CD14-positive monocyte (primary cell): ENCODE data around the gene ACSM5. TPM values are rescaled to one million over a fixed set of nuclear protein-coding genes. Genes with fewer than 3 reads are reported as not detected.
A peak's percentile ranks its signal among the peaks of the same experiment; 100 is the strongest.

Source experiments
- DNase-seq, 3 donors: peaks; one replicate each; pipeline ENCODE4 v3.0.0-alpha.2; 2011 to 2022
- H2AFZ ChIP-seq: 2 replicates; pipeline ENCODE4 v1.6.0; 2012; ENCODE audit warnings: mild to moderate bottlenecking, low read depth, low read length, inconsistent platforms; ENCODE audit not compliant: insufficient read depth, poor library complexity, severe bottlenecking
- H3K27ac ChIP-seq, 2 donors: 1 replicate in 1 of 2; 2 replicates in 1 of 2; pipeline ENCODE4 v1.5.1; 2012 to 2013; ENCODE audit warnings: low read length in 2 of 2, control low read depth in 1 of 2, inconsistent platforms in 1 of 2, low read depth in 1 of 2, mild to moderate bottlenecking in 1 of 2
- H3K27me3 ChIP-seq, 2 donors: one replicate each; pipeline versions ENCODE4 v1.6.0 to v1.6.1; 2011 to 2013; ENCODE audit warnings: low read length in 2 of 2; ENCODE audit not compliant: control insufficient read depth in 2 of 2, insufficient read depth in 2 of 2
- H3K36me3 ChIP-seq, 2 donors: replicated peaks in 1 of 2; 1 replicate in 1 of 2; 2 replicates in 1 of 2; pipeline versions ENCODE4 v1.5.1 to v1.6.1; 2012 to 2013; ENCODE audit warnings: low read length in 2 of 2, control low read depth in 1 of 2, inconsistent platforms in 1 of 2, mild to moderate bottlenecking in 1 of 2; ENCODE audit not compliant: insufficient read depth in 2 of 2, control insufficient read depth in 1 of 2
- H3K4me1 ChIP-seq, 2 donors: 1 replicate in 1 of 2; 2 replicates in 1 of 2; pipeline versions ENCODE4 v1.5.1 to v1.6.1; 2012 to 2013; ENCODE audit warnings: low read length in 2 of 2, control low read depth in 1 of 2, inconsistent platforms in 1 of 2, mild to moderate bottlenecking in 1 of 2, moderate library complexity in 1 of 2; ENCODE audit not compliant: insufficient read depth in 2 of 2, control insufficient read depth in 1 of 2
- H3K4me2 ChIP-seq: replicated peaks from 2 replicates; pipeline ENCODE3; 2012; ENCODE audit warnings: low read length, moderate library complexity, mild to moderate bottlenecking; ENCODE audit not compliant: poor library complexity, severe bottlenecking; ENCODE audit errors: extremely low read depth
- H3K4me3 ChIP-seq, 3 experiments: fragments of 200-600 bp in 1 of 3; sonication (generic) in 1 of 3; replicated peaks in 1 of 3; 1 replicate in 2 of 3; 2 replicates in 1 of 3; pipeline ENCODE4 v1.5.1; 2011 to 2013; ENCODE audit warnings: low read length in 3 of 3, mild to moderate bottlenecking in 3 of 3, control low read depth in 2 of 3, low read depth in 2 of 3, inconsistent platforms in 1 of 3, moderate library complexity in 1 of 3
- H3K79me2 ChIP-seq: 2 replicates; pipeline ENCODE4 v1.6.0; 2012; ENCODE audit warnings: mild to moderate bottlenecking, control low read depth, inconsistent platforms, low read length, moderate library complexity; ENCODE audit not compliant: insufficient read depth
- H3K9ac ChIP-seq: 2 replicates; pipeline ENCODE4 v1.6.0; 2017; ENCODE audit warnings: low read length, mild to moderate bottlenecking; ENCODE audit not compliant: insufficient read depth, poor library complexity, severe bottlenecking
- H3K9me3 ChIP-seq, 2 donors: replicated peaks in 1 of 2; 1 replicate in 1 of 2; 2 replicates in 1 of 2; pipeline versions ENCODE4 v1.5.1 to v1.6.1; 2012 to 2013; ENCODE audit warnings: low read length in 2 of 2, control low read depth in 1 of 2; ENCODE audit not compliant: control insufficient read depth in 1 of 2, insufficient read depth in 1 of 2
- H4K20me1 ChIP-seq: 2 replicates; pipeline ENCODE4 v1.6.0; 2012; ENCODE audit warnings: mild to moderate bottlenecking, low read length, control low read depth, moderate library complexity; ENCODE audit not compliant: insufficient read depth
- H3K27ac Mint-ChIP-seq, 7 donors: one replicate each; pipeline ENCODE4 v1.8.0; 2020; ENCODE audit warnings: mild to moderate bottlenecking in 7 of 7, mixed read lengths in 7 of 7, moderate library complexity in 6 of 7, inconsistent platforms in 2 of 7
- H3K27me3 Mint-ChIP-seq, 3 donors: one replicate each; pipeline ENCODE4 v1.8.0; 2021 to 2022; ENCODE audit warnings: low read depth in 3 of 3, mild to moderate bottlenecking in 3 of 3, mixed read lengths in 3 of 3, moderate library complexity in 3 of 3, inconsistent platforms in 1 of 3
- H3K36me3 Mint-ChIP-seq, 2 donors: one replicate each; pipeline ENCODE4 v1.8.0; 2020; ENCODE audit warnings: mixed read lengths in 2 of 2, inconsistent platforms in 1 of 2, mild to moderate bottlenecking in 1 of 2
- H3K4me1 Mint-ChIP-seq: one replicate; pipeline ENCODE4 v1.8.0; 2020; ENCODE audit warnings: mild to moderate bottlenecking, mixed read lengths
- H3K4me3 Mint-ChIP-seq, 2 donors: one replicate each; pipeline ENCODE4 v1.8.0; 2020; ENCODE audit warnings: mild to moderate bottlenecking in 2 of 2, mixed read lengths in 2 of 2, moderate library complexity in 1 of 2
- H3K9me3 Mint-ChIP-seq, 7 donors: one replicate each; pipeline ENCODE4 v1.8.0; 2020 to 2022; ENCODE audit warnings: mixed read lengths in 7 of 7, mild to moderate bottlenecking in 6 of 7, moderate library complexity in 6 of 7, inconsistent platforms in 2 of 7
- CTCF ChIP-seq: fragments of 200-600 bp; IDR thresholded peaks from one replicate; pipeline ENCODE4 v1.8.0; 2022; ENCODE audit warnings: antibody characterized with exemption, mild to moderate bottlenecking
- WGBS: methylation state at CpG from one replicate; pipeline ENCODE4 v1.1.5; 2013; ENCODE audit warnings: missing lambda C conversion rate; ENCODE audit not compliant: insufficient coverage; 5-methylcytosine and 5-hydroxymethylcytosine counted together
- intact Hi-C, 2 donors: fragments of 100-400 bp; cut with micrococcal nuclease; formaldehyde crosslinking; loops; one replicate each; pipeline versions ENCODE4 v1.15.0 to v1.15.1; 2023
- polyA plus RNA-seq, 3 donors: library from polyadenylated mRNA; depleted of rRNA in 1 of 3; unstranded in 2 of 3; stranded (reverse) in 1 of 3; fragments of 300-500 nt in 2 of 3; fragments of >200 nt in 1 of 3; fragmentation: Illumina TruSeq in 2 of 3; gene quantifications; 1 replicate in 2 of 3; 2 replicates in 1 of 3; pipeline ENCODE4 v1.2.3, GENCODE V29; 2012 to 2021

The ACSM5 gene
- polyA plus RNA-seq, 3 donors, result 0.05 to 0.33 (median 0.24) TPM

GRCh38 chr16:20398603-20399002 lies 10.7 kb upstream of the ACSM5 start:
- Mint-ChIP-seq H3K4me1 (no peaks in the 10 kb centered on the region), H3K4me3 (peak overlapping the region in 1 of 2 donors; percentile 9), H3K9me3 (no peaks in the 10 kb centered on the region), H3K27ac (no peak overlapping the region), H3K36me3 (no peaks in the 10 kb centered on the region), H3K27me3 (peaks cover 0 to 5% (median 4%) of the 10 kb centered on the region in 3 donors)
- H4K20me1 ChIP-seq, result no peaks in the 10 kb centered on the region
- intact Hi-C loops, result no loop called here
- no peak for TF ChIP-seq CTCF
- no CpG with 5 or more reads among the region's 3 CpGs for WGBS
- DNase-seq, result no peak
- no peaks in the 10 kb centered on the region for H3K27me3 ChIP-seq
- H3K4me2 ChIP-seq, result no peak overlapping the region
- no peak overlapping the region for H2AFZ ChIP-seq
- H3K9ac ChIP-seq, result no peak overlapping the region
- H3K4me1 ChIP-seq, result no peaks in the 10 kb centered on the region
- H3K36me3 ChIP-seq, result no peaks in the 10 kb centered on the region
- no peak overlapping the region for H3K27ac ChIP-seq
- no peaks in the 10 kb centered on the region for H3K79me2 ChIP-seq
- no peak overlapping the region for H3K4me3 ChIP-seq
- H3K9me3 ChIP-seq, result no peaks in the 10 kb centered on the region

- Mint-ChIP-seq H3K27me3 (peaks cover 0 to 7% (median 4%) of the 10 kb centered on the region in 3 donors), H3K9me3 (no peaks in the 10 kb centered on the region), H3K4me1 (no peaks in the 10 kb centered on the region), H3K27ac (no peak overlapping the region), H3K4me3 (no peak overlapping the region), H3K36me3 (no peaks in the 10 kb centered on the region)
- no peak overlapping the region for H3K4me2 ChIP-seq
- no peaks in the 10 kb centered on the region for H3K79me2 ChIP-seq
- H3K4me1 ChIP-seq, result no peaks in the 10 kb centered on the region
- WGBS, result 68% methylated on average over 5 of the region's 7 CpGs
- no peak overlapping the region for H2AFZ ChIP-seq
- intact Hi-C loops, result no loop called here
- no peak overlapping the region for H3K4me3 ChIP-seq
- H3K9ac ChIP-seq, result no peak overlapping the region
- no peaks in the 10 kb centered on the region for H3K9me3 ChIP-seq
- TF ChIP-seq CTCF, result no peak
- no peaks in the 10 kb centered on the region for H3K27me3 ChIP-seq
- no peaks in the 10 kb centered on the region for H4K20me1 ChIP-seq
- DNase-seq, result no peak
- H3K27ac ChIP-seq, result no peak overlapping the region
- no peaks in the 10 kb centered on the region for H3K36me3 ChIP-seq
Observed at GRCh38 chr16:20399185-20399584, 10.1 kb upstream of the ACSM5 start.
